ENCODE results near the gene ABHD17C.

Gene ABHD17C

GRCh38 chr15:80766275-80766674 is 71.2 kb downstream of the ABHD17C start:
- DNase-seq (ENCODE audit: low spot score): no peak

- DNase-seq (ENCODE audit: low spot score): no peak
Observed at GRCh38 chr15:80768158-80768557, 73.0 kb downstream of the ABHD17C start.

DNA sequence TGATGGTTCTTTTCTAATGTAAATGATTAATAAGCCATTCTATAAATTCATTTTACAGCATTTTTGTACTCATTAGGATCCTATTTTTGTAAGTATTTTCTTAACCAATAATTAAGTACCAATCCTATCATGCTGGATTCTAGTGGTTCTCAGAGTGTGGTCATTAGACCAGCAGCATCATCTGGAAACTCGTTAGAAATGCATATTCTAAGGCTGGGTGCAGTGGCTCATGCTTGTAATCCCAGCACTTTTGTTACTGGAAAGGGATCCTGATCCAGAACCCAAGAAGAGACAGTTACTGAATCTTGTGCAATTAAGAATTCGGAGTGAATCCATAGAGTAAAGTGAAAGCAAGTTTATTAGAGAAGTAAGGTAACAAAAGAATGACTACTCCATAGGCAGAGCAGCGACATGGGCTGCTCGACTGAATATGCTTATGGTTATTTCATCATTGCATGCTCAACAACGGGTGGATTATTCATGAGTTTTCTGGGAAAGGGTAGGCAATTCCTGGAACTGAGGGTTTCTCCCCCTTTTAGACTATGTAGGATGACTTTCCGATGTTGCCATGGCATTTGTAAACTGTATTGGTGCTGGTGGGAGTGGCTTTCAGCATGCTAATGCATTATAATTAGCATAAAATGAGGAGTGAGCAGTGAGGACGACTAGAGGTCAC is 74.2 kb downstream of the ABHD17C start:
- DNase-seq (ENCODE audit: low spot score): no peak

DNA sequence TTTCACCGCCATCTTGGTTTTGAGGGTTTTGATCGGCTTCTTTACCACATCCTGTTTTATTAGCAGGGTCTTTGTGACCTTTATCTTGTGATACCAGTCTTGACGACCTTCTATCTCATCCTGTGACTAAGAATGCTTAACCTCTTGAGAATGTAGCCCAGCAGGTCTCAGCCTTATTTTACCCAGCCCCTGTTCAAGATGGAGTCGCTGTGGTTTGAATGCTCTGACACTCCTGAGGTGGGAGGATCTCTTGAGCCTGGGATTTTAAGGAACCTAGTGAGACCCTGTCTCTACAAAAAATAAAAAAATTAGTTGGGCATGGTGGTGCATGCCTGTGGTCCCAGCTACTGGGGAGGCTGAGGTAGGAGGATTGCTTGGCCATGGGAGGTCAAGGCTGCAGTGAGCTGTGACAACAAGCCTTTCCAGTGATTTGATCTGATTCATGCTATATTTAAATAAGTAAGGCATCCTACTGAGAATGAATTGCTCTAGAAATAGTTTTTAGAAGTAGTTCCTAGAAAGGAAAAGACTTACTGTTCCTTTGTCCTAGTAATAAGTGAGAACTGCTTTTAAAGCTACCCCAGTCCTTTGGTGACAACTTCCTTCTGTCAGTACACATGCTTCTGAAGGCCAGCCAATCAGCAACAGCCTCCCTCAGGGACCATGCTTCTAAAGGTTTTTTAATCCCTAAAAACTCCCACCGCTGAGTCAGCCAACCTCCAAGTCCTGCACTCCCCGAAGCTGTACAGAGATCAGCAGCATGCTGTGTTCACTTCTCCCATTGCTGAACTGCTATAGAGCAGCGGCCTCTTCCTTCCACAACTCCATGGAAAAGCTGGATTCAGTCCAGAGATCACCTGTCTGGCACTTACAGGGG is 75.0 kb downstream of the ABHD17C start:
- no peak for DNase-seq (ENCODE audit: low spot score)

GRCh38 chr15:80773122-80773551 is 78.0 kb downstream of the ABHD17C start:
- no peak for DNase-seq (ENCODE audit: low spot score)

DNA sequence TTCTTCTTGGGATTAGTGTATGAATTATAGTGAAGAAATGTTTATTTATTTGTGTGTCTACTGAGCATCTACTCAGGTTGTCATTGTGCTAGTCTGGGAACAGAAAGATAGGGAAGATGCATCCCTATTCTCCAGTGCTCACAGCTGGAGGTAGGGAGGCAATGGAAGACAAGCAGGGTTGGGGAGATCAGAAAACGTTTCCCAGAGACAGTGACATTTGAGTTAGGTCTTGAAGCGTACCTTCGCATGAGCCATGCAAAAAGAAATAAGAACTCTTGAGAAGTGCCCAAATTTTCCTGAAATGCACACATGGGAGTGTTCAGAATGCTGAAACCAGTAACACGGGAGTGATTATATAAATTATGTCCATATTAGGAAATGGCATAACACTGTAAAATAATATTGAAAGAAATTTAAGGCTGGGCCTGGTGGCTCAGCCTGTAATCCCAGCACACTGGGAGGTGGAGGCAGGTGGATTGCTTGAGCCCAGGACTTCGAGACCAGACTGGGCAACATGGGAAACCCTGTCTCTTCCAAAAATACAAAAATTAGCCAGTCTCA is 78.8 kb downstream of the ABHD17C start:
- DNase-seq (ENCODE audit: low spot score): no peak

DNA sequence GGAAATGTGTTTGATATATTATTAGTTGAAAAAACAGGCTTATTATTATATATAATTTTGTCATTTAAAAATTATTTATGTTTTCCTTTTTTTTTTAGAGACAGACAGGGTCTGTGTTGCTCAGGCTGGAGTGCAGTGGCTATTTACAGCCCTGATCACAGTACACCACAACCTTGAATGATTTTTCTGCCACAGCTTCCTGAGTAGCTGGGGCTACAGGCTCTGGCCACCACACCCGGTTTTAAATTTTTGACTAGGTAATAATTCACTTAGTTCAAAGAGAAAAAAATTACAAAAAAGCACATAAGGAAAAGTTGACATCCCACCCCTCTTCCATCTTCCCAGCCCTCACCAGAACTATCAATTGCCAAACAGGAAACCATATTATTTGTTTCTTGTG is 79.4 kb downstream of the ABHD17C start:
- DNase-seq (ENCODE audit: low spot score): no peak

DNA sequence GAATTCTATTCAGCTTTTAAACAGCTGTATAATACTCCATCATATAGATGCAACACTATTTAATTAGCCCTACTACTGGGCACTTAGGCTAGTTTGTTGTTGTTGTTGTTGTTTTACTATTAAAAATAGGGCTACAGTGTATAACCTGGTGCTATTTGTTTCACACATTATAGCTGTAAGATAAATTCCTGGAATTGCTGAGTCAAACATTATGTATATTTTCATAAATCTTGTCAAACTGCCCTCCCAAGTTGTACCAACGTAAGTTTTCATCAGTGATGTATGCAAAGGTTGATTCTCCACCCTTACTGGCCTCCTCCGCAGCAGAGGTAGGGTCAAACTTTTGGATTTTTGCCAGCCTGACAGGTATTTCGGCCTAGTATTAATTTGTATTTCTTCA is 80.2 kb downstream of the ABHD17C start:
- DNase-seq (ENCODE audit: low spot score): no peak

DNA sequence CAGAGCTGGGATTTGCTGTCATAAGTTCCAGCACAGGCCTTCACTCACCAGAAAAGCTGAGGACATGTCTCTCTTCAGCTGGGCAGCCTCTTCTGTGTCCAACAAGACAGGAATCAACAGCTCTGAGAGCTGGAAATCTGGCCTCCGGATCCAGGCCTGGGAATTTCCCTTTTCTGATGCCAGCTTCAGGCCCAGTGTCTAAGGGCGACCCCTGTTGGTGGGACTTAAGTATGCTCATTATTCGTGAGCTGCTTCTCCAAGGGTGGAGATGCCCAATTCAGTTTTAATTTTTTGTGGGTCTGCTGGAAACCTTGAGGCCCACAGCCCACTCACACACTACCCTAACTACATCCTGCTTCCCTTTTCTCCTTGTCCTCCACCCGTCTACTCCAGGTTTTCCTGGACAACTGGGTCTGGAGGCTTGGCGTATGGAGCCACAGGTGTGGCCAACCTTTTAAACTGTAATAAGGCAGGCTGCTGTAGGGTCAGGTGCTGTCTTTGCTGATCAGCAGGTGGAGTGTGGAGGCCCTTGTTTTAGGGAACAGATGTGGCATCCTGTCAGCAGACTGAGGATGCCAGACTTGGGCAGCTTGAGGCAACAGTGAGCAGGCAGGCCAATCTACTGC is 81.4 kb downstream of the ABHD17C start:
- DNase-seq (ENCODE audit: low spot score): peak; percentile 60

DNA sequence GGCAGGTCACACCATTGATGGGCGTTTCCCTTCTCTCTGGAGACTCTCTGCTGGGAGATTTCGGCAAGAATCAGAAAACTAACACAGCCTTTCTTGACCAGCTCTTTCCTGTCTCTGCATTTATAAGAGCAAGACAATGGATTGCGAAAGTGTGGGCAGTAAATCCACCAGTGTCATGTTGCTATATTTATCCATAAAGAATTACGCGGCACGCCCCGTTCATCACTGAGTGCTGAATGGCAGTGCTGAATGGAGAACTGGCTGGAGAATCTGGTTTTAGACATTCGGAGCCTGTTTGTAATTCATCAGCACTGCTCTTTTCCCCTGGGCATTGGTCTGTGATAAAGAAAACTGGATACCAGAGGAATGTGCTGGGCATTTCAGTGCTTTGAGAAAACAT is 82.0 kb downstream of the ABHD17C start:
- DNase-seq (ENCODE audit: low spot score): peak; percentile 45

DNA sequence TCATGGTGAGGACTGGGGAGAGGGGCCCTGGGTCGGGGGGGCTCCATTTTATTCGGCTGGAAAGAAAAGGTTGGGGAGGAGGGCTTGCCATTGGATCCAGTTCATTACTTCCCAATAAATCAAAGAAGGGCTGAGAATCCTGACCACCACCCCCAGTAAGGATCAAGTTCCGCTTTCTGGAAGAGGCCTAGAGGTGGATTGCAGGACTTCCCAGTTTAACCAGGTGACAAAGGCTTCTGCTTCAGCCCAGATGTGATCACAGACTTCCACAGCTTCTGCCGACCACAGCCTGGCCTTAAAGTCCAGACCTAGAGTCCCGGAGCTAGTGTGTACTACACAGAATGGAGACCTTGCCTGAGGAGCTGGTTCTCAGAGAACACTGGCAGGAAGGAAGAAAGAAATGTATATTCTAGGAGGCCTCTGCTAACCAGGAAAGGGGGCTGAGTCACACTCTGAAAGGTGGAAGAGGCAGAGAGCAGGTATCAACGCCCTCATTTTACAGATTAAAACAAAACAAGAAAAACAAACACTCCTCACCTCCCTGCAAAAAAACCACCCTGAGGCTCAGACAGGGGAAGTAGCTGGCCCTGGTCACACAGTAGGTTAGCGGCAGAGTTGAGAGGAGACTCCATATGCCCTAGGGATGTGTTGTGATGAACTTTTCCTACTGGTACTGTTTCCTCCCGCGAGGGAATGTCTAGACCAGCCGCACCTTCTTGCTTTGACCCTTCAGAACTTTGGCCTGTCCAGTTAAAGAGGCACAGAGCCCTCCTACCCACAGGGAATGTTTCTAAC is 82.9 kb downstream of the ABHD17C start:
- DNase-seq (ENCODE audit: low spot score): no peak

GRCh38 chr15:80778621-80778963 is 83.5 kb downstream of the ABHD17C start:
- DNase-seq (ENCODE audit: low spot score): no peak

DNA sequence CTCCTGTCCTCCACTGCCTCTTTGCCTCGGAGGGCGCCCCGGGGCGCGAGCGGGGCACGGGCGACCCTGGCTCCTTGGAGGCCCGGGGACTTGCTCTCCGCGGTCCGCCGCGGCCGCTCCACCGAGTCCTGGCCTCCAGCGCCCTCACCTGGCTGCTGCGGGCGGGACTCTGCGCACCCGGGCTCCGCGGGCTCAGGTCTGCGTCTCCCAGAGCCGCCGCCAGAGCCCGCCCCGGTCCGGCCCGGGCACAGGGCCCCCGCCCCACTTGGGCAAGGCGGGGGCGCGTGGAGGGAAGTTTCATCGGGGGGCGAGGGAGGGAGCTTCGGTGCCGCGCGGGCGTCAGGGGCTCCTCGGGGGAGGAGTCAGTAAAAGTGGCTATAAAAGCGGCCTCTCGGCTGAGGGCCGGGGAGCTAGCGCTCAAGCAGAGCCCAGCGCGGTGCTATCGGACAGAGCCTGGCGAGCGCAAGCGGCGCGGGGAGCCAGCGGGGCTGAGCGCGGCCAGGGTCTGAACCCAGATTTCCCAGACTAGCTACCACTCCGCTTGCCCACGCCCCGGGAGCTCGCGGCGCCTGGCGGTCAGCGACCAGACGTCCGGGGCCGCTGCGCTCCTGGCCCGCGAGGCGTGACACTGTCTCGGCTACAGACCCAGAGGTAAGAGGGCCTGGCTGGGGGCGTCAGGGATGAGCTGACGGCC is 84.0 kb downstream of the ABHD17C start, which contains the start of gene CEMIP:
CEMIP (plus strand) TSS at position 407 of the 694 bp plus-strand sequence. CDS start 94,510 bp downstream, outside the sequence.
- DNase-seq (ENCODE audit: low spot score): peak; percentile 36

- DNase-seq (ENCODE audit: low spot score): no peak
Observed at GRCh38 chr15:80779658-80780415, 84.7 kb downstream of the ABHD17C start.

DNA sequence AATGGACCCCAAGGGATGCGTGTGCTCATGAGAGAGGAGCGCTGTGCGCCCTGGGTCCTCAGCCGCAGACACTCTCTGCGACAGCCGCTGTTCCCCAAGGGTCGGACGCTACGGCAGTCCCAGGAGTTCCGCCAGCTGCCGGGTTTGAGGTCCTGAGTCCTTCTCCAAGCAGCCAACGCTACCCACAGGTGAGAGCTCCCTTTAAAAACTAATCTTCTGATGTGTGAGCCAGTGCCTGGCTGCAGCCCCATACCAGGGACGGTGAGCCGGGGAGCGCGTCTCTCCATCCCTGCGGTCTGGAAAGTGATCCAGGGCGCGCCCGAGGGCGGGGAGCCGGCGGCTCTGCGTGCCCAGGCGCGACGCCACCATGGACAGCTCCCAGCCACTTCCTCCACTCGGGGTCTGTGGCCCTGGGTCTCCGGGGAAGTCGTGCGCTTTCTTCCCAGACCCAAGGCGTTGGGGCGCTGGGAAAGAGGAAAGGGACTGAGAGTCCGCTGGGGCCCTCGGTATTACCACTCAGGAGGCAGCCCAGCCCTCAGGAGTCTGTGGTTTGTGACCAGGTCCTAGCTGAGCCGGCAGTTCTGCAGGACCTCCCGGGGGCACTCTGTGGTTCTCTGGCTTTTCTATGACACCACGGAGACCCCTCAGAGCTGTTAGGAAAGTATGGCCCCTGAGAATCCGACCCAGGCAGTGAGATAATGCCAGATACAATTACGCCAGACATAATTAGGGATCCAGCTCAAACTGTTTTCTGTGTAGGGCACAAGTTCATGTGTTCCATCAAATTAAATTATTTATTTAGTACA is 85.5 kb downstream of the ABHD17C start:
- no peak for DNase-seq (ENCODE audit: low spot score)

DNA sequence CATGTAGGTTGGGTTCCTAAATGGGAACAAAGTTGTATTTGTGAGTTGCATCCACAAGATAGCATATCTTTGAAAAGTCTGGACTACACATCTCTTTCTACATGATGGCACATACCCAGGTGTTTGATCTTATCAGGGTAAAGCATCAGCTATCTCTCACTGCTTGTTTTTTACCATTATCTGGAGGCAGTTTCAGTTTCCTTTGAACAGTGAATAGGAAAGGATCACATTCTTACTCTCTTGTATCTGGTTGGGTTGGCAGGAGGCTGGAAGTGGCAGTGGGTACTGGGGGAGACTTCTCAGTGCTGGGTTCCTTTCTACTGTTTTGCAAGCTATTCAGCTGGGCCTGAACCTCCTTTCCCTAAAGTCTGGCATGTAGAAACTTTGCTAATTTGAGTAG is 88.2 kb downstream of the ABHD17C start:
- DNase-seq (ENCODE audit: low spot score): no peak

DNA sequence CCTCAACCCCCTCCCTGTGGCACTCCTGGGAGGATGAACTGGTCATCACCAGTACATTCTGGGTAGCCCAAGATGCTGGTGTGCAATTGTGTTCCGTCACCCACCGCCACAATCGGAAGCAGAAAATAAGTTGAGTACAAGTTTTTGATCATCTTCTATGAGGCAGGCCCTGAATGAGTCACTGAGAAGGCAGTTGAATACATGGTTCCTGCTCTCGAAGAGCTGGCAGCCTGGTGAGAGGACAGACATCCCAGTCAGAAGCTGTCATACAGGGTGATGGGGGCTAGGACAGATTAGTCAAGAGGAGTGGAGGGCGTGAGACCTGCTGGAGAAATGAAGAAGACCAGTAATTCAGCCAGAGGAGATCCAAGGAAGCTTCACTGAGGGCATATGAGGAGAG is 90.2 kb downstream of the ABHD17C start:
- no peak for DNase-seq (ENCODE audit: low spot score)

- no peak for DNase-seq (ENCODE audit: low spot score)
Observed at GRCh38 chr15:80785811-80786354, 90.8 kb downstream of the ABHD17C start.

- DNase-seq (ENCODE audit: low spot score): no peak
Observed at GRCh38 chr15:80787316-80787715, 92.2 kb downstream of the ABHD17C start.
